Neutrophil (primary cell): ENCODE data around the gene FXR1.

ENCODE experiments used
- H3K27ac ChIP-seq: fragments of 200-600 bp; sonication (generic); 2 replicates; pipeline ENCODE4 v1.5.1; 2016; ENCODE audit warnings: mild to moderate bottlenecking, moderate library complexity
- H3K27me3 ChIP-seq: fragments of 200-600 bp; sonication (generic); 2 replicates; pipeline ENCODE4 v1.6.0; 2016; ENCODE audit warnings: mild to moderate bottlenecking
- H3K36me3 ChIP-seq: fragments of 200-600 bp; sonication (generic); 2 replicates; pipeline ENCODE4 v1.5.1; 2017
- H3K4me1 ChIP-seq, 2 experiments: fragments of 200-600 bp in 1 of 2; sonication (generic) in 1 of 2; 1 replicate in 1 of 2; 2 replicates in 1 of 2; pipeline versions ENCODE4 v1.5.1 to v1.6.1; 2013 to 2016; ENCODE audit warnings: low read depth in 1 of 2, low read length in 1 of 2, mild to moderate bottlenecking in 1 of 2, moderate library complexity in 1 of 2; ENCODE audit not compliant: control insufficient read depth in 1 of 2, insufficient read depth in 1 of 2
- H3K4me3 ChIP-seq, 2 experiments: fragments of 200-600 bp in 1 of 2; sonication (generic) in 1 of 2; 1 replicate in 1 of 2; 2 replicates in 1 of 2; pipeline ENCODE4 v1.5.1; 2013 to 2016; ENCODE audit warnings: low read depth in 1 of 2, low read length in 1 of 2, mild to moderate bottlenecking in 1 of 2, moderate library complexity in 1 of 2
- H3K9me3 ChIP-seq: fragments of 200-600 bp; sonication (generic); 2 replicates; pipeline ENCODE4 v1.5.1; 2016
- TF ChIP-seq, protein P1 (sequence below): fragments of 200-600 bp; sonication (generic); IDR thresholded peaks from 2 replicates; pipeline ENCODE4 v1.5.1; 2016; ENCODE audit warnings: antibody characterized with exemption

The FXR1 gene

DNA sequence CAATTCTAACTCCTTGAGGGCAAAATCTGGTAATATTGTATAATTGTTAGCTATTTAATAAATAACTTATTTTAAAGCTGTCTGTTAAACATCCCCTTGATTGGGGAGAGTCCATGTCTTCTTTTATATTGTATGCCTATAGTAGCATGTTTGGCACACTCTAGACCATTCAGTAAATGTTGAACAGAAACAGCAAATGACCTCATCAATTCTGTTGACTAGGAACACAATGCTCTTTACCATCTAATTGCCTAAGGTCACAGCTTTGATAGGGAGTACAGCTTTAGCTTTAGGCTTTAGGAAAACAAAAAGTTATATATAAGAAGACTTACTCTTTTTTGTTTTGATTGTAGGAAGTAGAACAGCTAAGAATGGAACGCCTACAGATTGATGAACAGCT is 50.1 kb downstream of the FXR1 start:
- Histone ChIP-seq H3K9me3 (no peaks in the 10 kb centered on the region), H3K4me3 (no peak overlapping the region), H3K4me1 (no peaks in the 10 kb centered on the region), H3K27ac (no peak overlapping the region), H3K27me3 (no peaks in the 10 kb centered on the region), H3K36me3 (peaks cover 85% of the 10 kb centered on the region)
- TF ChIP-seq, protein P1, sequence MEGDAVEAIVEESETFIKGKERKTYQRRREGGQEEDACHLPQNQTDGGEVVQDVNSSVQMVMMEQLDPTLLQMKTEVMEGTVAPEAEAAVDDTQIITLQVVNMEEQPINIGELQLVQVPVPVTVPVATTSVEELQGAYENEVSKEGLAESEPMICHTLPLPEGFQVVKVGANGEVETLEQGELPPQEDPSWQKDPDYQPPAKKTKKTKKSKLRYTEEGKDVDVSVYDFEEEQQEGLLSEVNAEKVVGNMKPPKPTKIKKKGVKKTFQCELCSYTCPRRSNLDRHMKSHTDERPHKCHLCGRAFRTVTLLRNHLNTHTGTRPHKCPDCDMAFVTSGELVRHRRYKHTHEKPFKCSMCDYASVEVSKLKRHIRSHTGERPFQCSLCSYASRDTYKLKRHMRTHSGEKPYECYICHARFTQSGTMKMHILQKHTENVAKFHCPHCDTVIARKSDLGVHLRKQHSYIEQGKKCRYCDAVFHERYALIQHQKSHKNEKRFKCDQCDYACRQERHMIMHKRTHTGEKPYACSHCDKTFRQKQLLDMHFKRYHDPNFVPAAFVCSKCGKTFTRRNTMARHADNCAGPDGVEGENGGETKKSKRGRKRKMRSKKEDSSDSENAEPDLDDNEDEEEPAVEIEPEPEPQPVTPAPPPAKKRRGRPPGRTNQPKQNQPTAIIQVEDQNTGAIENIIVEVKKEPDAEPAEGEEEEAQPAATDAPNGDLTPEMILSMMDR, result no peak

DNA sequence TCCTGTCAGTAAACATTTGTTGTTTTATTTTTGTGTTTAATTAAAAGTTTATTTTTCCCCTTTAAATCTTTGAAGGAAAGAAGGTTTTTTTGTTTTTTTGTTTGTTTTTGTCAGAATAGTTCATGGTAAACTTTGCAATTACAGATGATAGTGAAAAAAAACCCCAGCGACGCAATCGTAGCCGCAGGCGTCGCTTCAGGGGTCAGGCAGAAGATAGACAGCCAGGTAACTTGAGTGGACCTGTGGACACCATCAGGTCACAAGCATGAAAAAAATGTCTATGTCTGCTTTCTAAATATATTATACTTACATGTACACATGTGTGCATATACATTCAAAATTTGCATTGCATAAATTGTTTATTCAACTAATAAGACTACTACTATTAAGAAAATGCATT is 58.5 kb downstream of the FXR1 start:
- no peak overlapping the region for H3K27ac ChIP-seq
- TF ChIP-seq, protein P1, result no peak
- no peak overlapping the region for H3K4me3 ChIP-seq
- H3K27me3 ChIP-seq, result no peaks in the 10 kb centered on the region
- no peaks in the 10 kb centered on the region for H3K9me3 ChIP-seq
- H3K36me3 ChIP-seq, result peaks cover 57% of the 10 kb centered on the region
- peaks cover 13 to 23% of the 10 kb centered on the region in 2 experiments for H3K4me1 ChIP-seq

DNA sequence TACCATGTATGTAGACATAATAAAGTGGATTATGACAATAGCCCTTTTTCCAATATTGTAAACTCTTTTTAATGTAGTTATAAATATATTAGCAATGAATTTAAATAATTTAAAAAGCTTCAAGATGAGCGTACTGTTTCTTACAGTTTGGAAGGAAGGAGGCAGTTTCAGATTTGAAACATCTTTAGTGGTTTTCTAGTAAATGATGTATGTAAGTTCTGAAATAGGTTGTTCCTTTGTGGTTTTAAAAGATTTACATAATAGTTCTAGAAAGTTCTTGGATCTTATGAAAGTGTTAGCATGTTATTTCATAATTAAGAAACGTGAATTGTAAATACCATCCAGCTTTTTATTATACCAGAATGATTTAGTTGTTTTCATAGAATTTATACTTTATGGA is 61.1 kb downstream of the FXR1 start:
- Histone ChIP-seq H3K36me3 (peaks cover 57% of the 10 kb centered on the region), H3K4me3 (no peak overlapping the region), H3K4me1 (peaks cover 13 to 23% of the 10 kb centered on the region in 2 experiments), H3K27me3 (no peaks in the 10 kb centered on the region), H3K27ac (peak overlapping the region; percentile 22), H3K9me3 (no peaks in the 10 kb centered on the region)
- TF ChIP-seq, protein P1, result no peak

DNA sequence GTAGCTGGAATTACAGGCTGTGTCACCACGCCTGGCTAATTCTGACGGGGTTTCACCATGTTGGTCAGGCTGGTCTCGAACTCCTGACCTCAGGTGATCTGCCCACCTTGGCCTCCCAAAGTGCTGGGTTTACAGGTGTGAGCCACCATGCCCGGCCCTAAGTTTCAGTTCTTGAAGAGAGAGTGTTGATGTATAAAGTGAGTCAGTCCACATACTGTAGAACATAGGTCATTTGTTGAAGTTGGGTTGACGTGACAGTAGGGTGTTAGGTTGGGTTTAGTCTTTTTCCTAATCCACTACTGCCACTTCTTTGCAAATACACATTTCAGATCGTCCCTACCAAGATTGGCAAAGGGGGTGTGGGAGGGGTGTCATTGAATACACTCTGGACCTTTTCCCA is 61.8 kb downstream of the FXR1 start:
- H3K27ac ChIP-seq, result no peak overlapping the region
- no peaks in the 10 kb centered on the region for H3K27me3 ChIP-seq
- peaks cover 56% of the 10 kb centered on the region for H3K36me3 ChIP-seq
- H3K4me1 ChIP-seq, result peaks cover 13 to 23% of the 10 kb centered on the region in 2 experiments
- H3K4me3 ChIP-seq, result no peak overlapping the region
- TF ChIP-seq, protein P1, result no peak
- no peaks in the 10 kb centered on the region for H3K9me3 ChIP-seq

DNA sequence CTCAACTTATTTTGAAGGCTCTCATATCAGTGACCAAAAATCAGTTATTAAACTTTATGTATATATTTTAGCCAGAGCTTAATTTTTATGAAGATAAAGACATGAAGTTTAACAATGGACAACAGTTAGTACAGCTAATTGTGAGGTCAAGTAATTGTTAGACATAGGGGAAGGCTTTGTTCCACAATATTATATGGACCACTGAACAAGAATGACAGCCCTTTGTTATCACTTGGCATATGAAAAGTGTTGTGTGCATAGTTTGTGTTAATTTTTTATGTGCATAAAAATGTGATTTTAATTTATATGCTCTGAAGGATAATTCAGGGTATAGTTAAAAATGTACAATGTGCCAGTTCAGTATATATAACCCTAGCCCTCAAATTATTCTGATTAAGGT is 65.0 kb downstream of the FXR1 start:
- Histone ChIP-seq H3K4me1 (peaks cover 13 to 18% of the 10 kb centered on the region in 2 experiments), H3K27me3 (no peaks in the 10 kb centered on the region), H3K4me3 (no peak overlapping the region), H3K27ac (no peak overlapping the region), H3K9me3 (no peaks in the 10 kb centered on the region), H3K36me3 (peaks cover 24% of the 10 kb centered on the region)
- TF ChIP-seq, protein P1, result no peak

DNA sequence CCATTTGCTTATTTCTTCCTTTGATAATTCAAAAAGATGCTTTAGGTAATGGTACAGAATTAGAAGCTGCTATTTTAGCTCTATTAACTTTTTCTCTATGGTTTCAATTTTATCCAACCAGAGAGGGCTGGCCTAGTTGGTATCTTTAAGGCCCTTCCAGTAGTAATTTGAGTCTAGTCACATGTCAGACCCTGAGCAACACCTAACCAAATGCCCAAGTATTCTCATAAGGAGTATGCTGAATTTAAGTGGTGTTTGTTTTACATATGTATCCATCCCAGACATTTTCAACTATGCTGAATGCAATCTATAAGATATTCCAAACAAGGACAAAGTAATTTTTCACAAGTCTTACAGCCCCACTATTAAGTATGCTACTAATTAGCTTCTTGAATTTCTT is 67.5 kb downstream of the FXR1 start:
- Histone ChIP-seq H3K27ac (no peak overlapping the region), H3K27me3 (no peaks in the 10 kb centered on the region), H3K4me1 (no peaks in the 10 kb centered on the region), H3K4me3 (no peak overlapping the region), H3K9me3 (no peaks in the 10 kb centered on the region), H3K36me3 (peaks cover 24% of the 10 kb centered on the region)
- TF ChIP-seq, protein P1, result no peak
